Muscle of back (tissue), 13 donors: ENCODE data around the gene NAPSA. TPM values are rescaled to one million over a fixed set of nuclear protein-coding genes. Genes with fewer than 3 reads are reported as not detected.
"Not testable (repeated sequence)": the region's sequence is repeated elsewhere in the genome, so short reads cannot be mapped to it uniquely, and the experiment has no call there.

ENCODE experiments used
- DNase-seq, 3 donors: peaks; one replicate each; pipeline versions ENCODE4 v3.0.0 to v3.0.0-alpha.2; 2013
- long read RNA-seq, 9 donors: transcript quantifications; one replicate each; lab custom pipeline, GENCODE V29; 2026
- polyA plus RNA-seq, 10 donors: library from polyadenylated mRNA; unstranded; fragments of 120-200 nt; gene quantifications; one replicate each; pipeline ENCODE4 v1.2.1, GENCODE V29; 2013; ENCODE audit not compliant: insufficient read length in 10 of 10

The NAPSA gene
- polyA plus RNA-seq, result 1 to 10 TPM in 3 of 10 donors, under 1 TPM in 7; 0.27 to 1.9 (median 0.60) TPM
- long read RNA-seq, donor 1, result 0 reads
- long read RNA-seq, donor 2, result 0 reads
- long read RNA-seq, donor 3, result 0 reads
- long read RNA-seq, donor 4, result 0 reads
- long read RNA-seq, donor 5, result 0 reads
- long read RNA-seq, donor 6, result 0 reads
- long read RNA-seq, donor 7, result 0 reads
- long read RNA-seq, donor 8, result 0 reads
- long read RNA-seq, donor 9, result 0 reads

- DNase-seq, result no peak
Measured at GRCh38 chr19:50365434-50366306, at the start of gene NAPSA. TSS of gene NAPSA (minus strand) at chr19:50365639. CDS start at chr19:50365621, 18 bp downstream.

- DNase-seq, result no peak
Measured at GRCh38 chr19:50413531-50413930, 48.1 kb upstream of the NAPSA start.

- DNase-seq, result no peak
Measured at GRCh38 chr19:50413096-50413495, 47.7 kb upstream of the NAPSA start.

- DNase-seq, result no peak
Measured at GRCh38 chr19:50412419-50412818, 47.0 kb upstream of the NAPSA start.

- DNase-seq, result no peak
Measured at GRCh38 chr19:50410109-50410508, 44.7 kb upstream of the NAPSA start.

GRCh38 chr19:50409347-50409746 lies 43.9 kb upstream of the NAPSA start:
- DNase-seq, result no peak

GRCh38 chr19:50406829-50407228 lies 41.4 kb upstream of the NAPSA start:
- DNase-seq, result no peak

GRCh38 chr19:50406156-50406820 lies 40.8 kb upstream of the NAPSA start:
- DNase-seq, result no peak

- no peak for DNase-seq
Measured at GRCh38 chr19:50402544-50403301, 37.3 kb upstream of the NAPSA start.

GRCh38 chr19:50401605-50402450 lies 36.4 kb upstream of the NAPSA start:
- DNase-seq, result no peak

- no peak for DNase-seq
Measured at GRCh38 chr19:50399368-50399745, 33.9 kb upstream of the NAPSA start.

- no peak for DNase-seq
Measured at GRCh38 chr19:50398675-50399367, 33.4 kb upstream of the NAPSA start.

GRCh38 chr19:50394017-50394416 lies 28.6 kb upstream of the NAPSA start:
- no peak for DNase-seq

- no peak for DNase-seq
Measured at GRCh38 chr19:50393589-50393988, 28.1 kb upstream of the NAPSA start.

GRCh38 chr19:50392759-50393158 lies 27.3 kb upstream of the NAPSA start:
- no peak for DNase-seq

GRCh38 chr19:50390952-50391351 lies 25.5 kb upstream of the NAPSA start:
- not testable (repeated sequence) for DNase-seq

- not testable (repeated sequence) for DNase-seq
Measured at GRCh38 chr19:50390295-50390694, 24.9 kb upstream of the NAPSA start.

- no peak for DNase-seq
Measured at GRCh38 chr19:50387868-50388245, 22.4 kb upstream of the NAPSA start.

- DNase-seq, result no peak
Measured at GRCh38 chr19:50387176-50387867, 21.9 kb upstream of the NAPSA start.
